ENCODE results near the gene OR51D1.

The OR51D1 gene

GRCh38 chr11:4664183-4664582, 26.9 kb downstream of the OR51D1 start:
- no peak overlapping the region for H3K4me3 ChIP-seq (ENCODE audit: low read depth, low read length)
- no peak for TF ChIP-seq CTCF (IDR thresholded peaks at IDR 0.05; ENCODE audit: insufficient read depth, low read depth, low read length, missing control alignments)
- no peak for DNase-seq (ENCODE audit: low read depth)

GRCh38 chr11:4664786-4665185, 27.5 kb downstream of the OR51D1 start:
- no peak for TF ChIP-seq CTCF (IDR thresholded peaks at IDR 0.05; ENCODE audit: insufficient read depth, low read depth, low read length, missing control alignments)
- H3K4me3 ChIP-seq (ENCODE audit: low read depth, low read length), result no peak overlapping the region
- no peak for DNase-seq (ENCODE audit: low read depth)

GRCh38 chr11:4665424-4665823, 28.1 kb downstream of the OR51D1 start:
- no peak for TF ChIP-seq CTCF (IDR thresholded peaks at IDR 0.05; ENCODE audit: insufficient read depth, low read depth, low read length, missing control alignments)
- no peak overlapping the region for H3K4me3 ChIP-seq (ENCODE audit: low read depth, low read length)
- no peak for DNase-seq (ENCODE audit: low read depth)

- no peak for TF ChIP-seq CTCF (IDR thresholded peaks at IDR 0.05; ENCODE audit: insufficient read depth, low read depth, low read length, missing control alignments)
- no peak for DNase-seq (ENCODE audit: low read depth)
- no peak overlapping the region for H3K4me3 ChIP-seq (ENCODE audit: low read depth, low read length)
Measured at GRCh38 chr11:4671741-4672140, 34.5 kb downstream of the OR51D1 start.

GRCh38 chr11:4672470-4672869, 35.2 kb downstream of the OR51D1 start:
- H3K4me3 ChIP-seq (ENCODE audit: low read depth, low read length), result no peak overlapping the region
- TF ChIP-seq CTCF (IDR thresholded peaks at IDR 0.05; ENCODE audit: insufficient read depth, low read depth, low read length, missing control alignments), result no peak
- DNase-seq (ENCODE audit: low read depth), result no peak

GRCh38 chr11:4673781-4674180, 36.5 kb downstream of the OR51D1 start:
- no peak for DNase-seq (ENCODE audit: low read depth)
- no peak overlapping the region for H3K4me3 ChIP-seq (ENCODE audit: low read depth, low read length)
- TF ChIP-seq CTCF (IDR thresholded peaks at IDR 0.05; ENCODE audit: insufficient read depth, low read depth, low read length, missing control alignments), result no peak

GRCh38 chr11:4677948-4678347, 40.7 kb downstream of the OR51D1 start:
- no peak for TF ChIP-seq CTCF (IDR thresholded peaks at IDR 0.05; ENCODE audit: insufficient read depth, low read depth, low read length, missing control alignments)
- no peak overlapping the region for H3K4me3 ChIP-seq (ENCODE audit: low read depth, low read length)
- no peak for DNase-seq (ENCODE audit: low read depth)

All from GM12865 (cell line).